GM12873 (cell line): ENCODE results near the gene PPP1R9B.

Experiments used
- CTCF ChIP-seq: IDR thresholded peaks from 2 replicates; pipeline ENCODE4 v1.5.1; 2012; ENCODE audit warnings: low read depth, mild to moderate bottlenecking, moderate library complexity, low read length, control low read depth; ENCODE audit not compliant: insufficient read depth; ENCODE audit errors: missing control alignments

PPP1R9B gene

GRCh38 chr17:50118076-50118827 lies 32.2 kb downstream of the PPP1R9B start:
- no peak for TF ChIP-seq CTCF

- peak; percentile 63 for TF ChIP-seq CTCF
Measured at GRCh38 chr17:50117202-50118051, 33.0 kb downstream of the PPP1R9B start.

- TF ChIP-seq CTCF, result no peak
Measured at GRCh38 chr17:50115756-50116155, 34.7 kb downstream of the PPP1R9B start.

GRCh38 chr17:50114849-50115357 lies 35.6 kb downstream of the PPP1R9B start:
- peak; percentile 85 for TF ChIP-seq CTCF

GRCh38 chr17:50114401-50114800 lies 36.1 kb downstream of the PPP1R9B start:
- no peak for TF ChIP-seq CTCF

- TF ChIP-seq CTCF, result no peak
Measured at GRCh38 chr17:50113624-50114320, 36.7 kb downstream of the PPP1R9B start.
